Heart left ventricle (tissue), 16 donors: ENCODE data around the gene CYP51A1. TPM values are rescaled to one million over a fixed set of nuclear protein-coding genes. Genes with fewer than 3 reads are reported as not detected.

ENCODE experiments used
- ATAC-seq, 4 donors: fragments of 200-7000 bp; cut with Tn5 transposase; one replicate each; pipeline ENCODE4 v1.9.1; 2020 to 2022; ENCODE audit warnings: moderate library complexity in 4 of 4, mild to moderate bottlenecking in 3 of 4, moderate number of reproducible peaks in 1 of 4
- DNase-seq, 5 donors: peaks; one replicate each; pipeline ENCODE4 v3.0.0-alpha.2; 2020
- H3K27ac ChIP-seq, 12 donors: fragments of 200-600 bp; sonication (generic) in 4 of 12; one replicate each; pipeline versions ENCODE4 v1.5.0 to v1.8.0; 2016 to 2022; ENCODE audit warnings: mild to moderate bottlenecking in 2 of 12
- H3K27me3 ChIP-seq, 9 donors: fragments of 200-600 bp; sonication (generic) in 2 of 9; one replicate each; pipeline versions ENCODE4 v1.5.1 to v1.8.0; 2016 to 2022; ENCODE audit warnings: mild to moderate bottlenecking in 3 of 9
- H3K36me3 ChIP-seq, 9 donors: fragments of 200-600 bp; sonication (generic) in 2 of 9; one replicate each; pipeline versions ENCODE4 v1.5.0 to v1.8.0; 2018 to 2022; ENCODE audit warnings: mild to moderate bottlenecking in 2 of 9
- H3K4me1 ChIP-seq, 12 donors: fragments of 200-600 bp; sonication (generic) in 4 of 12; one replicate each; pipeline versions ENCODE4 v1.5.0 to v1.8.0; 2016 to 2022; ENCODE audit warnings: mild to moderate bottlenecking in 3 of 12
- H3K4me3 ChIP-seq, 12 donors: fragments of 200-600 bp; sonication (generic) in 4 of 12; one replicate each; pipeline versions ENCODE4 v1.5.0 to v1.8.0; 2017 to 2022; ENCODE audit warnings: mild to moderate bottlenecking in 9 of 12, moderate library complexity in 4 of 12
- H3K9me3 ChIP-seq, 12 donors: fragments of 200-600 bp; sonication (generic) in 4 of 12; one replicate each; pipeline versions ENCODE4 v1.5.0 to v1.8.0; 2016 to 2022; ENCODE audit warnings: mild to moderate bottlenecking in 1 of 12
- POLR2A ChIP-seq, 2 donors: fragments of 450-650 bp; IDR thresholded peaks; one replicate each; pipeline ENCODE4 v1.6.1; 2017; ENCODE audit warnings: antibody characterized with exemption in 2 of 2, mild to moderate bottlenecking in 2 of 2, moderate library complexity in 2 of 2
- WGBS, 4 donors: extraction: QIAGEN DNeasy Blood & Tissue Kit in 2 of 4; methylation state at CpG; one replicate each; pipeline versions ENCODE4 v1.1.5 to v1.1.7; 2013 to 2018; 5-methylcytosine and 5-hydroxymethylcytosine counted together
- intact Hi-C, 10 donors: fragments of 100-400 bp; cut with DNase I; formaldehyde crosslinking; loops; one replicate each; pipeline versions ENCODE4 v1.11.1 to v1.14.2; 2022
- polyA plus RNA-seq, 2 donors: library from polyadenylated mRNA; stranded (reverse); fragments of 200-250 nt; gene quantifications; one replicate each; pipeline ENCODE4 v1.2.3, GENCODE V29; 2013
- total RNA-seq, 9 donors: library from RNA; depleted of rRNA in 2 of 9; stranded (reverse); fragments of >200 nt in 2 of 9; fragmentation: NEBNext Ultra II Directional in 3 of 9; extraction: Animal tissue kit (Norgen Biotek cat#: 25700) in 3 of 9; gene quantifications; one replicate each; pipeline versions ENCODE4 v1.1.0 to v1.2.4, GENCODE V29; 2016 to 2023
- TF ChIP-seq, protein P1 (sequence below), 12 donors: fragments of 200-600 bp; sonication (generic) in 4 of 12; IDR thresholded peaks; one replicate each; pipeline versions ENCODE4 v1.5.0 to v1.8.0; 2018 to 2022; ENCODE audit warnings: antibody characterized with exemption in 12 of 12, mild to moderate bottlenecking in 5 of 12
- donor health status: ischemic (EF 13 %, LVEDD 7.1; RV severe dilation, severe dysfunction).
- donor health status: healthy with polysubstance abuse.
- donor health status: DM: no; HTN: yes; CAD: no.
- donor health status: DM: no; HTN: no; CAD: no.
- donor health status: ischemic (EF 25% LVEDD 6.9; RV normal size, moderate dysfunction).
- donor health status: ischemic (EF 25% LVEDD 5.7; RV mildly dilated, moderate dysfunction).
- donor health status: healthy.
- donor health status: DM: yes; HTN: yes; CAD: no.
- donor health status: ischemic (EF 35%, LVEDD 5.7; RV mildly dilated, moderate dysfunction).
- donor health status: nonischemic (EF 11% LVEDD 7.7; RV severe dilation, severe dysfunction).
- donor health status: DM: yes; HTN: yes; CAD: no.
- donor health status: PGD.
- donor health status: ischemic (EF 29% LVEDD 5.4; RV normal size, mild dysfunction).
- donor health status: nonischemic (EF 23%, LVEDD 6.1; RV moderate dilation, normal function).

Gene CYP51A1
- total and polyA plus RNA-seq, 11 donors, result 6.7 to 45.9 (median 32.7) TPM

DNA sequence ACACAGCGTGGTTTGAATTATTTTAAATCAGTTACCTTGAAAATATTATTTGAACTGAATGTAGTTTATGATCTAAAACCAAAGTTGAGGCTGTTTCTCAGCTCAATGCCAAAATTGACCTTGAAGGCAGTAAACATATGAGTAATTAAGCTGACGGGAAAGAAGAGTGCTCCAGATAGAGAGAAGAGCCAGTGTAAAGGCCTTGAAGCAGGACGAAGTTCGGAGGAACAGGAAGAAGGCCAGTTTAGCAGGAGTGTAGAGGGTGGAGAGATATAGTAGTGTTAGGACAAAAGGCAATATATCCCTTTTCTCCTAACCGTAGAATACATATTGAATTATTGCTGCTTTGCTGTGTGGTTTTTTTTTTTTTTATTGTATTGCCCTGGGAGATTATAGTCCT is 63.2 kb downstream of the CYP51A1 start:
- H3K27me3 ChIP-seq, result no peaks in the 10 kb centered on the region
- no peak for TF ChIP-seq POLR2A (IDR thresholded peaks at IDR 0.05)
- TF ChIP-seq, protein P1, sequence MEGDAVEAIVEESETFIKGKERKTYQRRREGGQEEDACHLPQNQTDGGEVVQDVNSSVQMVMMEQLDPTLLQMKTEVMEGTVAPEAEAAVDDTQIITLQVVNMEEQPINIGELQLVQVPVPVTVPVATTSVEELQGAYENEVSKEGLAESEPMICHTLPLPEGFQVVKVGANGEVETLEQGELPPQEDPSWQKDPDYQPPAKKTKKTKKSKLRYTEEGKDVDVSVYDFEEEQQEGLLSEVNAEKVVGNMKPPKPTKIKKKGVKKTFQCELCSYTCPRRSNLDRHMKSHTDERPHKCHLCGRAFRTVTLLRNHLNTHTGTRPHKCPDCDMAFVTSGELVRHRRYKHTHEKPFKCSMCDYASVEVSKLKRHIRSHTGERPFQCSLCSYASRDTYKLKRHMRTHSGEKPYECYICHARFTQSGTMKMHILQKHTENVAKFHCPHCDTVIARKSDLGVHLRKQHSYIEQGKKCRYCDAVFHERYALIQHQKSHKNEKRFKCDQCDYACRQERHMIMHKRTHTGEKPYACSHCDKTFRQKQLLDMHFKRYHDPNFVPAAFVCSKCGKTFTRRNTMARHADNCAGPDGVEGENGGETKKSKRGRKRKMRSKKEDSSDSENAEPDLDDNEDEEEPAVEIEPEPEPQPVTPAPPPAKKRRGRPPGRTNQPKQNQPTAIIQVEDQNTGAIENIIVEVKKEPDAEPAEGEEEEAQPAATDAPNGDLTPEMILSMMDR (IDR thresholded peaks at IDR 0.05), result no peak
- no peaks in the 10 kb centered on the region for H3K4me1 ChIP-seq
- DNase-seq (no peak), ATAC-seq (peak in 2 of 4 donors; percentile 56 to 69)
- intact Hi-C loops, result loop anchor here in 2 of 10 donors (10.0 kb wide), 2 partner anchors 46 to 126 kb away; partner anchors contain the start of gene AKAP9 (in 1 of the 2)
- H3K36me3 ChIP-seq, result peaks cover 0 to 99% (median 59%) of the 10 kb centered on the region in 9 donors
- WGBS, 4 donors, result 69 to 78% (median 74%) methylated on average over 5 of the region's 5 CpGs
- H3K27ac ChIP-seq, result peak overlapping the region in 5 of 12 donors; percentile 15 to 46 (median 37)
- no peaks in the 10 kb centered on the region for H3K9me3 ChIP-seq
- no peak overlapping the region for H3K4me3 ChIP-seq

DNA sequence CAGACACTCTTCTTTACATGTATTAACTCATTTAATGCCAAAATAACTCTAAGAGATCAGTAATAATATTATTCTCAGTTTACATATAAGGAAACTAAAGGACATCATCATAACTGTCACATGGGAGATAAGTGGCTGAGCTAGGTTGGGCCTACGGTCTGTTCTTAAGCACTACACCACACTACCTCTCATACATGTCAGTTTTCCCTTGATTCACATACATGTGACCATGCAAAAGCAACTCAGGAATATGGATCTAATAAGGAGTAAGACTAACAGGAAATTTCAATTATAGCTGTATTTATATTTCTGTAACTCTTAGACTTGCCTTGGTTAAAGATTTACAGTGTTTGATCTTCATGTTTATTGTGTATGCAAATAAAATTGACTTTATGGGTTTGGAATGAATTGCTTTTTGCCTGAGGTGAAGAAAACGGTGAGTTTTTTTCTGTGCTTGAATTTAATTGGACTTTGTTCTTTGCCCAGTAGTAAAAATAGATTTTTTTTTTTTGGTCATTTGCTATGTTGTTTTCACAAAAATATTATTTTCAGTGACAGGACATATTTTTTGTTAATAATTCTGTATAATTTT is 69.7 kb downstream of the CYP51A1 start:
- Histone ChIP-seq H3K4me3 (no peak overlapping the region), H3K27me3 (no peaks in the 10 kb centered on the region), H3K4me1 (peaks cover 0 to 6% (median 0%) of the 10 kb centered on the region in 12 donors), H3K9me3 (no peaks in the 10 kb centered on the region), H3K27ac (no peak overlapping the region), H3K36me3 (peaks cover 0 to 87% (median 68%) of the 10 kb centered on the region in 9 donors)
- ATAC-seq (no peak), DNase-seq (no peak)
- intact Hi-C loops, result loop anchor here in 1 of 10 donors (10.0 kb wide), 1 partner anchor 60 kb away; no protein-coding TSS in a partner anchor
- TF ChIP-seq, protein P1 (IDR thresholded peaks at IDR 0.05), result no peak
- TF ChIP-seq POLR2A (IDR thresholded peaks at IDR 0.05), result no peak
- 76 to 86% (median 80%) methylated on average over 2 of the region's 2 CpGs for WGBS, 4 donors

Other genes with a start within 250 kb of the CYP51A1 start
- 10 to 100 TPM; 38.2 to 58.6 (median 51.8) TPM for gene AKAP9, start 193.6 kb downstream of the CYP51A1 start, total RNA-seq
- gene AKAP9, start 193.6 kb downstream of the CYP51A1 start, polyA plus RNA-seq, result 10 to 100 TPM; 13.2 to 22.3 TPM
- under 1 TPM in 4 of 9 donors, not detected in 5; 0.17 to 0.33 (median 0.19) TPM for gene LRRD1, start 44.7 kb upstream of the CYP51A1 start, total RNA-seq
- not detected for gene LRRD1, start 44.7 kb upstream of the CYP51A1 start, polyA plus RNA-seq
- 10 to 100 TPM; 22.1 to 45.0 (median 31.0) TPM for gene KRIT1, start 111.4 kb upstream of the CYP51A1 start, total RNA-seq
- 10 to 100 TPM; 13.0 to 21.2 TPM for gene KRIT1, start 111.4 kb upstream of the CYP51A1 start, polyA plus RNA-seq
- 10 to 100 TPM; 21.2 to 67.9 (median 46.6) TPM for gene ANKIB1, start 111.5 kb upstream of the CYP51A1 start, total RNA-seq
- gene ANKIB1, start 111.5 kb upstream of the CYP51A1 start, polyA plus RNA-seq, result 10 to 100 TPM in 1 of 2 donors, 1 to 10 TPM in 1; 9.0 to 10.9 TPM